Fibroblast of villous mesenchyme (primary cell): ENCODE measurements around the gene TARS2. TPM values are rescaled to one million over a fixed set of nuclear protein-coding genes. Genes with fewer than 3 reads are reported as not detected.
A peak's percentile ranks its signal among the peaks of the same experiment; 100 is the strongest.

Source experiments
- DNase-seq: peaks from one replicate; pipeline ENCODE4 v3.0.0-alpha.2; 2010; ENCODE audit warnings: low read depth
- H3K4me3 ChIP-seq: 2 replicates; pipeline ENCODE4 v1.5.1; 2011; ENCODE audit warnings: low read depth, mild to moderate bottlenecking, low read length
- CTCF ChIP-seq: IDR thresholded peaks from 2 replicates; pipeline ENCODE4 v1.5.1; 2012; ENCODE audit warnings: low read depth, mild to moderate bottlenecking, low read length; ENCODE audit not compliant: insufficient read depth
- total RNA-seq: library from RNA; depleted of rRNA; stranded (reverse); fragments of >200 nt; gene quantifications from 2 replicates; pipeline ENCODE4 v1.2.3, GENCODE V29; 2012

TARS2 gene
- 17.3 and 18.4 TPM in 2 replicates for total RNA-seq

GRCh38 chr1:150486966-150487762, at the start of gene TARS2:
Gene TARS2 (plus strand): TSS chr1:150487419. CDS start chr1:150487451, 32 bp downstream.
- peak within 1 kb of the TSS; percentile 97 for H3K4me3 ChIP-seq
- peak; percentile 99 for DNase-seq
- peak; percentile 52 for TF ChIP-seq CTCF

GRCh38 chr1:150441121-150441520, 46.1 kb upstream of the TARS2 start:
- peak; percentile 14 for DNase-seq
- TF ChIP-seq CTCF: no peak

GRCh38 chr1:150444232-150444631, 43.0 kb upstream of the TARS2 start:
- no peak for TF ChIP-seq CTCF
- no peak for DNase-seq

More at GRCh38 chr1:150441121-150441520, 46.1 kb upstream of the TARS2 start:
- no peak overlapping the region for H3K4me3 ChIP-seq

GRCh38 chr1:150456146-150456647, 31.0 kb upstream of the TARS2 start:
- H3K4me3 ChIP-seq: no peak overlapping the region
- no peak for TF ChIP-seq CTCF
- no peak for DNase-seq

More at GRCh38 chr1:150444232-150444631, 43.0 kb upstream of the TARS2 start:
- H3K4me3 ChIP-seq: no peak overlapping the region

- no peak overlapping the region for H3K4me3 ChIP-seq
- TF ChIP-seq CTCF: peak; percentile 81
- DNase-seq: peak; percentile 64
Observed at GRCh38 chr1:150464422-150464826, 22.8 kb upstream of the TARS2 start.

- TF ChIP-seq CTCF: no peak
- no peak for DNase-seq
- H3K4me3 ChIP-seq: no peak overlapping the region
Observed at GRCh38 chr1:150466964-150467363, 20.3 kb upstream of the TARS2 start.
